GM12878 (cell line): ENCODE results near the gene SLC26A1. TPM values are rescaled to one million over a fixed set of nuclear protein-coding genes. Genes with fewer than 3 reads are reported as not detected.

Experiments used
- ATAC-seq: fragments of 200-7000 bp; cut with Tn5 transposase; 3 replicates; pipeline ENCODE4 v1.9.1; 2020; ENCODE audit warnings: mild to moderate bottlenecking, moderate library complexity
- BruUV-seq: library from RNA; stranded (reverse); fragments of 400-500 nt; replicated peaks from 2 replicates; lab custom pipeline; 2021; lab: Mats Ljungman, UMichigan
- CTCF ChIA-PET: fragments of 300-600 bp; sonication (Branson Sonifier 250); formaldehyde crosslinking; extraction: SDS; loops from one replicate; lab custom pipeline; 2021; ENCODE audit warnings: inconsistent platforms; lab: Yijun Ruan, JAX
- POLR2A ChIA-PET: fragments of 350-600 bp; formaldehyde crosslinking; extraction: SDS; loops from one replicate; lab custom pipeline; 2021; ENCODE audit warnings: inconsistent platforms; lab: Charles Lee
- RAD21 ChIA-PET: fragments of 300-600 bp; sonication (Branson Sonifier 250); formaldehyde crosslinking; loops from one replicate; lab custom pipeline; 2023; ENCODE audit warnings: antibody characterized with exemption; ENCODE audit not compliant: unreplicated experiment; lab: Charles Lee
- SMC1A ChIA-PET: fragments of 300-600 bp; sonication (Branson Sonifier 250); formaldehyde crosslinking; loops from one replicate; lab custom pipeline; 2023; ENCODE audit not compliant: unreplicated experiment, uncharacterized antibody; lab: Charles Lee
- DNase-seq: peaks from one replicate; pipeline ENCODE4 v3.0.0-alpha.2; 2011; ENCODE audit warnings: low read depth, low spot score
- FAIRE-seq: peaks from 3 replicates; lab custom pipeline; 2011; peaks lifted over from hg19 to GRCh38; lab: Jason Lieb, UNC
- H2AFZ ChIP-seq: 2 replicates; pipeline ENCODE4 v1.6.0; 2011; ENCODE audit warnings: low read depth, low read length, control low read depth; ENCODE audit not compliant: control insufficient read depth
- H3K27ac ChIP-seq: 2 replicates; pipeline ENCODE4 v1.5.1; 2011; ENCODE audit warnings: control low read depth; ENCODE audit not compliant: control insufficient read depth, insufficient read depth
- H3K27me3 ChIP-seq, 2 experiments: replicated peaks in 1 of 2; 2 replicates each; pipeline versions ENCODE4 v1.6.0 to v1.6.1; 2011; ENCODE audit warnings: low read length in 1 of 2; ENCODE audit not compliant: control insufficient read depth in 2 of 2, insufficient read depth in 2 of 2
- H3K36me3 ChIP-seq, 2 experiments: 2 replicates each; pipeline ENCODE4 v1.5.1; 2011; ENCODE audit warnings: low read length in 1 of 2; ENCODE audit not compliant: control insufficient read depth in 2 of 2, insufficient read depth in 2 of 2
- H3K4me1 ChIP-seq: 2 replicates; pipeline ENCODE4 v1.6.1; 2011; ENCODE audit warnings: mild to moderate bottlenecking, low read length, moderate library complexity, mixed read lengths; ENCODE audit not compliant: control insufficient read depth, insufficient read depth
- H3K4me2 ChIP-seq: 2 replicates; pipeline ENCODE4 v1.6.0; 2011; ENCODE audit warnings: control low read depth; ENCODE audit not compliant: control insufficient read depth, insufficient read depth
- H3K4me3 ChIP-seq: fragments of 200-600 bp; sonication (generic); 2 replicates; pipeline ENCODE4 v1.5.1; 2016
- H3K79me2 ChIP-seq: 2 replicates; pipeline ENCODE4 v1.6.0; 2011; ENCODE audit warnings: low read length; ENCODE audit not compliant: control insufficient read depth, insufficient read depth
- H3K9ac ChIP-seq: 2 replicates; pipeline ENCODE4 v1.8.0; 2011; ENCODE audit warnings: low read length, control low read depth, mixed read lengths; ENCODE audit not compliant: control insufficient read depth, insufficient read depth
- H3K9me3 ChIP-seq: replicated peaks from 3 replicates; pipeline ENCODE4 v1.5.1; 2011; ENCODE audit warnings: mild to moderate bottlenecking, low read length; ENCODE audit not compliant: control insufficient read depth, insufficient read depth
- H4K20me1 ChIP-seq: 2 replicates; pipeline ENCODE4 v1.6.0; 2011; ENCODE audit not compliant: control insufficient read depth, insufficient read depth
- ATF3 ChIP-seq: IDR thresholded peaks from 2 replicates; pipeline ENCODE4 v1.6.1; 2011; ENCODE audit warnings: low read depth, mild to moderate bottlenecking, low read length, moderate library complexity, borderline replicate concordance; ENCODE audit errors: extremely low read depth
- BCL11A ChIP-seq: IDR thresholded peaks from 2 replicates; pipeline ENCODE4 v1.6.1; 2011; ENCODE audit warnings: low read depth, low read length
- BRCA1 ChIP-seq: IDR thresholded peaks from 2 replicates; pipeline ENCODE4 v1.6.1; 2011; ENCODE audit warnings: low read depth, low read length, improper control_type of control experiment
- CHD2 ChIP-seq: IDR thresholded peaks from 2 replicates; pipeline ENCODE4 v1.6.1; 2011; ENCODE audit warnings: low read depth, low read length, improper control_type of control experiment, borderline replicate concordance
- DPF2 ChIP-seq: fragments of 450-650 bp; IDR thresholded peaks from 2 replicates; pipeline ENCODE4 v1.6.1; 2017; ENCODE audit warnings: mild to moderate bottlenecking
- E2F8 ChIP-seq: fragments of 450-650 bp; IDR thresholded peaks from 2 replicates; pipeline ENCODE4 v1.6.1; 2018; ENCODE audit warnings: mild to moderate bottlenecking, low read depth, moderate library complexity; ENCODE audit not compliant: partially characterized antibody
- HDAC6 ChIP-seq: fragments of 200-600 bp; sonication (generic); IDR thresholded peaks from one replicate; pipeline ENCODE4 v1.8.0; 2017; ENCODE audit warnings: antibody characterized with exemption; ENCODE audit not compliant: unreplicated experiment
- IKZF1 ChIP-seq: fragments of 450-650 bp; conservative IDR thresholded peaks from 2 replicates; pipeline ENCODE4 v1.6.1; 2017; ENCODE audit warnings: antibody characterized with exemption, mild to moderate bottlenecking
- MEF2A ChIP-seq: IDR thresholded peaks from 2 replicates; pipeline ENCODE4 v1.6.1; 2011; ENCODE audit warnings: low read depth, mild to moderate bottlenecking, low read length, moderate library complexity; ENCODE audit not compliant: insufficient read depth
- MTA3 ChIP-seq: IDR thresholded peaks from 2 replicates; pipeline ENCODE4 v1.6.1; 2012; ENCODE audit warnings: low read length, inconsistent platforms, borderline replicate concordance
- PAX5 ChIP-seq: IDR thresholded peaks from 2 replicates; pipeline ENCODE4 v1.6.1; 2011; ENCODE audit warnings: low read depth, low read length, borderline replicate concordance
- SIN3A ChIP-seq: IDR thresholded peaks from 2 replicates; pipeline ENCODE4 v1.6.1; 2012; ENCODE audit warnings: low read depth, low read length, improper control_type of control experiment
- SUZ12 ChIP-seq: fragments of 200-600 bp; sonication (generic); IDR thresholded peaks from one replicate; pipeline ENCODE4 v1.6.1; 2018; ENCODE audit warnings: antibody characterized with exemption, mild to moderate bottlenecking; ENCODE audit not compliant: unreplicated experiment
- WGBS: methylation state at CpG from one replicate; pipeline ENCODE4 v1.1.6; 2016; ENCODE audit warnings: low lambda C conversion rate; ENCODE audit not compliant: insufficient replicate concordance, insufficient coverage; ENCODE audit errors: missing lambda C conversion rate; 5-methylcytosine and 5-hydroxymethylcytosine counted together
- in situ Hi-C: fragments of 300-500 bp; cut with MboI; formaldehyde crosslinking; loops from 9 replicates; pipeline ENCODE4 v1.14.3; 2018; ENCODE audit warnings: mixed read lengths
- intact Hi-C: fragments of 100-400 bp; cut with micrococcal nuclease; formaldehyde crosslinking; loops from one replicate; pipeline ENCODE4 v1.14.2; 2022; ENCODE audit not compliant: unreplicated experiment
- polyA plus RNA-seq, 11 experiments: library from polyadenylated mRNA; depleted of rRNA in 4 of 11; unstranded in 6 of 11; stranded (reverse) in 5 of 11; fragments of >200 nt; fragmentation: Nextera tagmentation in 4 of 11; fragmentation: Illumina TruSeq in 1 of 11; extraction: Ambion mirVana in 4 of 11; extraction: Trizol in 1 of 11; gene quantifications; 1 replicate in 1 of 11; 2 replicates in 10 of 11; pipeline versions ENCODE4 v1.2.1 to v1.2.3, GENCODE V29; 2011 to 2016; ENCODE audit warnings: inconsistent platforms in 2 of 11, missing spikeins in 2 of 11, low read depth in 1 of 11
- total RNA-seq, 4 experiments: library from RNA; depleted of rRNA in 3 of 4; stranded (reverse); fragments of >200 nt in 3 of 4; fragmentation: Illumina TruSeq in 1 of 4; extraction: Trizol in 1 of 4; gene quantifications; 2 replicates each; pipeline versions ENCODE4 v1.2.1 to v1.2.3, GENCODE V29; 2013 to 2021
- TF ChIP-seq, protein P1 (sequence below): IDR thresholded peaks from 2 replicates; pipeline ENCODE4 v1.6.1; 2011; ENCODE audit warnings: low read depth, low read length, improper control_type of control experiment, borderline replicate concordance
- TF ChIP-seq, protein P2 (sequence below): fragments of 450-650 bp; IDR thresholded peaks from 2 replicates; pipeline ENCODE4 v1.6.1; 2017; ENCODE audit warnings: mild to moderate bottlenecking
- TF ChIP-seq, protein P3 (sequence below): fragments of 150-350 bp; IDR thresholded peaks from 2 replicates; pipeline ENCODE4 v1.6.1; 2014; ENCODE audit warnings: mild to moderate bottlenecking, low read depth, low read length

SLC26A1 gene
- total and polyA plus RNA-seq, 10 of the 15 experiments (the other 5 are each of a cell fraction or from before 2014, with no cell fraction given), result 0.05 to 0.96 (median 0.28) TPM; not detected in 5

DNA sequence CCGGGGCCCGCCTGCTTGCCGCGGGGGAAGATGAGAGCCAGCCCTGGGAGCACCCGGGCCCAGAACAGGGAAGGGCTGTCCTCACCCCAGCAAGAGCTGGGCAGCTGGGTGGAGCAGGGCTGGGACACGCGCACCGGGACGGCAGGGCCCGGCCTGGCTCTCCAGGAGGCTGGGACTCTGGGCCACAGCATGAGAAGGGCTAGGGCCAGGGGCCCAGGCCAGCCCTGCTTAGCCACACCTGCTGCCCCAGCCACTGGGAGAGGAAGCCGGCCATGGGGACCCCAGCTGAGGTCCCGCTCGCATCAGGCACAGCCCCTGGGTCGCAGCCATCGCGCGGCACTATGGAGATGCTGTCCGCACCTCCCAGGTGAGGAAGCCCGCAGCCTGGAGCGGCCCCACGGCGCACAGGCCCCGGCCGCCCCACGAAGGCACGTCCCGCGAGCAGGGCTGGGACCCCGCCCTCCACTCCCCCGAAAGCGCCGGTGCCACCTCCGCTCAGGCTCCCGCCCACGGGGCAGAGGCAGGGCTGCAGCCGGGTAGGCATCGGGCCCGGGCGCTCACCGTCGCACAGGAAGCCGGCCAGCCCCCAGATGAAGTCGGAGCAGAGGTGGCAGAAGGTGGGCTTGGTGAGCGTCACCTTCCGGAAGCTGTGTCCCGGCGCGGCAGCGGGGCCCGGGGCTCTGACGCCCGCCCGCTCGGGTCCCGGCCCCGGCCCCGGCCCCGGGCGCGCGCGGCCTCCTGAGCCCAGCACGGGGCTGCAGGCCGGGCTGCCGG lies 20.4 kb downstream of the SLC26A1 start:
- SMC1A ChIA-PET, result no interaction called here
- Histone ChIP-seq H2AFZ (peak overlapping the region; percentile 51), H3K9me3 (no peaks in the 10 kb centered on the region; the same call in 2 of the 3 replicates), H3K27ac (no peak overlapping the region), H3K9ac (peak overlapping the region; percentile 56; the same call in 1 of the 2 replicates), H3K4me3 (peak overlapping the region; percentile 75), H3K79me2 (no peaks in the 10 kb centered on the region), H3K27me3 (no peaks in the 10 kb centered on the region), H3K4me1 (peaks cover 5% of the 10 kb centered on the region; the same call in 1 of the 2 replicates), H3K36me3 (no peaks in the 10 kb centered on the region), H3K4me2 (peak overlapping the region; percentile 98), H4K20me1 (no peaks in the 10 kb centered on the region)
- BruUV-seq, result no TSS peak
- POLR2A ChIA-PET, result interaction anchor here (0.9 to 1.7 kb wide), 3 partner anchors 14 to 38 kb away, joined by 3 to 4 read pairs (median 3); partner anchors contain the start of gene IDUA
- RAD21 ChIA-PET, result no interaction called here
- in situ Hi-C loops, result no loop called here
- DNase-seq (no peak), FAIRE-seq (no peak), ATAC-seq (peak; percentile 65)
- WGBS, result 5% methylated on average over 44 of the region's 65 CpGs
- CTCF ChIA-PET, result no interaction called here
- intact Hi-C loops, result loop anchor here (5.0 kb wide), 1 partner anchor 36 kb away; no protein-coding TSS in a partner anchor
- TF ChIP-seq SUZ12, result no peak
- no peak for TF ChIP-seq MTA3
- TF ChIP-seq IKZF1, result peak; percentile 31
- TF ChIP-seq E2F8, result no peak
- TF ChIP-seq, protein P1, sequence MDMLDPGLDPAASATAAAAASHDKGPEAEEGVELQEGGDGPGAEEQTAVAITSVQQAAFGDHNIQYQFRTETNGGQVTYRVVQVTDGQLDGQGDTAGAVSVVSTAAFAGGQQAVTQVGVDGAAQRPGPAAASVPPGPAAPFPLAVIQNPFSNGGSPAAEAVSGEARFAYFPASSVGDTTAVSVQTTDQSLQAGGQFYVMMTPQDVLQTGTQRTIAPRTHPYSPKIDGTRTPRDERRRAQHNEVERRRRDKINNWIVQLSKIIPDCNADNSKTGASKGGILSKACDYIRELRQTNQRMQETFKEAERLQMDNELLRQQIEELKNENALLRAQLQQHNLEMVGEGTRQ, result no peak
- TF ChIP-seq DPF2, result 0 out of 2 replicates have a peak, but pooled peaks have one; percentile 19
- TF ChIP-seq ATF3, result no peak
- TF ChIP-seq, protein P2, sequence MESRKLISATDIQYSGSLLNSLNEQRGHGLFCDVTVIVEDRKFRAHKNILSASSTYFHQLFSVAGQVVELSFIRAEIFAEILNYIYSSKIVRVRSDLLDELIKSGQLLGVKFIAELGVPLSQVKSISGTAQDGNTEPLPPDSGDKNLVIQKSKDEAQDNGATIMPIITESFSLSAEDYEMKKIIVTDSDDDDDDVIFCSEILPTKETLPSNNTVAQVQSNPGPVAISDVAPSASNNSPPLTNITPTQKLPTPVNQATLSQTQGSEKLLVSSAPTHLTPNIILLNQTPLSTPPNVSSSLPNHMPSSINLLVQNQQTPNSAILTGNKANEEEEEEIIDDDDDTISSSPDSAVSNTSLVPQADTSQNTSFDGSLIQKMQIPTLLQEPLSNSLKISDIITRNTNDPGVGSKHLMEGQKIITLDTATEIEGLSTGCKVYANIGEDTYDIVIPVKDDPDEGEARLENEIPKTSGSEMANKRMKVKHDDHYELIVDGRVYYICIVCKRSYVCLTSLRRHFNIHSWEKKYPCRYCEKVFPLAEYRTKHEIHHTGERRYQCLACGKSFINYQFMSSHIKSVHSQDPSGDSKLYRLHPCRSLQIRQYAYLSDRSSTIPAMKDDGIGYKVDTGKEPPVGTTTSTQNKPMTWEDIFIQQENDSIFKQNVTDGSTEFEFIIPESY, result no peak
- TF ChIP-seq, protein P3, sequence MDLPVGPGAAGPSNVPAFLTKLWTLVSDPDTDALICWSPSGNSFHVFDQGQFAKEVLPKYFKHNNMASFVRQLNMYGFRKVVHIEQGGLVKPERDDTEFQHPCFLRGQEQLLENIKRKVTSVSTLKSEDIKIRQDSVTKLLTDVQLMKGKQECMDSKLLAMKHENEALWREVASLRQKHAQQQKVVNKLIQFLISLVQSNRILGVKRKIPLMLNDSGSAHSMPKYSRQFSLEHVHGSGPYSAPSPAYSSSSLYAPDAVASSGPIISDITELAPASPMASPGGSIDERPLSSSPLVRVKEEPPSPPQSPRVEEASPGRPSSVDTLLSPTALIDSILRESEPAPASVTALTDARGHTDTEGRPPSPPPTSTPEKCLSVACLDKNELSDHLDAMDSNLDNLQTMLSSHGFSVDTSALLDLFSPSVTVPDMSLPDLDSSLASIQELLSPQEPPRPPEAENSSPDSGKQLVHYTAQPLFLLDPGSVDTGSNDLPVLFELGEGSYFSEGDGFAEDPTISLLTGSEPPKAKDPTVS, result no peak
- TF ChIP-seq BRCA1, result no peak
- TF ChIP-seq BCL11A, result no peak
- no peak for TF ChIP-seq SIN3A
- no peak for TF ChIP-seq PAX5
- no peak for TF ChIP-seq HDAC6
- no peak for TF ChIP-seq CHD2
- no peak for TF ChIP-seq MEF2A
